NCI-H82 treated with DMSO at 0.1 percent for 48 hours (cell line): ENCODE data around the gene PPP2R5C.
"Not testable (repeated sequence)": the region's sequence is repeated elsewhere in the genome, so short reads cannot be mapped to it uniquely, and the experiment has no call there.

ENCODE experiments used
- DNase-seq: peaks from one replicate; lab custom pipeline; 2025; ENCODE audit not compliant: unreplicated experiment; lab: John Stamatoyannopoulos, UW

Gene PPP2R5C

GRCh38 chr14:101961746-101962502, 200.4 kb downstream of the PPP2R5C start:
- DNase-seq: no peak

DNA sequence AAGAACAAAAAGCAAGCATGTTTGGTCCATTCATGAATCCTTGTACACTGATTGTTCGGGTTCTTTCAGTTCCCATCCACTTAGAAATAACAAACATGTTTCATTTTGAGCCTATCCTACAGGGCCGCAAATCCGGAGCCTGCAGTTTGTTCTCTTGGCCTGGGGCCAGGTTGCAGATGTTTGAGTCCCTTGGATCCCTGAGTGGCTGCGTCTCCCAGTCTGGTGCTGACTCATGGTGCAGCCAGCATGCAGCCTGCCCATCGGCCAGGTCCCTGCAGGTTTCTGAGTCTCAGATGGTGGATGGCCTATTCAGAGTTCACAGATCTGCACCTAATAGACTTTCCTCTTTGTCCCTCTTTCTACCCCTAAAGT, 201.0 kb downstream of the PPP2R5C start:
- peak; percentile 71 for DNase-seq

DNA sequence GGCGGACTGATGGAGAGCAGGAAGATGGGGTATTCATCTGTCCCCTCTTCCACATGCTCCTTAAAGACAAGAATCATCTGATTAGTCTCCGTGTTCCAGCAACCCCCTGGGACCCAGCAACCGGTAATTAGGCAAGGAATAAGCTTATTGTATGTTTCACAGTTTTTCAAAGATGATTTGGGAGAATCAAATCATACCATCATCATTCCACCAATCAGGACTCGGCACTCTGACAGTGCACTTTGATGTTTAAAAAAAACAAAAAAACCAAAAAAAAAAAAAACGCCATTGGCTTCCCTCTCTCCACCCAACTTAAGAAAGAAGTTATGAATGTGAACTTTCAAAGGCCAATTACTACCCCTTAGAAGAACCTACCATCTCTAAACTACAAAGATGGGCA, 201.5 kb downstream of the PPP2R5C start:
- DNase-seq: no peak

GRCh38 chr14:101963656-101964296, 202.3 kb downstream of the PPP2R5C start:
- DNase-seq: no peak

GRCh38 chr14:101964297-101965180, 203.0 kb downstream of the PPP2R5C start, which contains the start of gene DYNC1H1:
Gene DYNC1H1, plus strand, starts transcription at chr14:101964573. Its CDS starts 119 bp downstream, at chr14:101964692.
- DNase-seq: peak; percentile 54

DNA sequence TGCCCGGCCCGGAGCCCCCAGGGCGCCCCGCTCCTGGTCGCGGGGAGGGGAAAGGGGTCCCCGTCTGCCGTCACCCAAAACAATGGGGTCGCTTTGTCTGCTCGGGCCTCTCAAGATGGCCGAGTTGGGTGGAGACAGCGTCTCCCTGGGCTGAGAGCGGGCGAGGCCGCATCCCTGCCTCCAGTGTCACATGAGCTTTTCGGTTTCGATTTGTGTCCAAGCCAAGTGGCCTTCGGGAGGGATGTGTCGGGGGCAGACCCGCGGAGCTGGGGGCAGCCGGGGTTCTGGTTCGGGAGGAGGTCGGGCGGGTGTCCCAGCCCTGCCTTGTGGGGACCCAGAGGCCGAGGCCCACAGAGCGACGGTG, 203.7 kb downstream of the PPP2R5C start:
- no peak for DNase-seq

GRCh38 chr14:101965770-101966722, 204.5 kb downstream of the PPP2R5C start:
- DNase-seq: no peak

GRCh38 chr14:101966742-101967141, 205.2 kb downstream of the PPP2R5C start:
- no peak for DNase-seq

- no peak for DNase-seq
These were observed 206.7 kb downstream of the PPP2R5C start for GRCh38 chr14:101968186-101968585.

DNA sequence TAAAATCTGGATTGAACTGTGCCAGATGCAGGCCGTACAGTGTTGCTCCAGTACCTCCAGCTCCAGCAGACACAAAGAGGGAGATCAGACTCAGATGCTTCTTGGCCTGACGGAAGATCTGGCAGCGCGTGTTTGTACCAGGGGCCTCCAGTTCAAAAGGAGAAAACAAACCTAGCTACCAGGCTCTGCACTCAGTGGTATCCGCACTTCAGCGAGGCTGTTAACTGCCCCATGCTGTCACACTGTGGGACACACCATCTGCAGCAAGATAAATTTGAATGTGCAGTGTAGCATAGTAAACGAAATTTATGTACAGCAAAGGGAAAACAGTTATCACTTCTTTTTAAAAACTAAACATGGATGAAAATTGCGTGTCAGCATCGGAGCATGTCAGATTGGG, 208.0 kb downstream of the PPP2R5C start:
- no peak for DNase-seq

- no peak for DNase-seq
These were observed 209.4 kb downstream of the PPP2R5C start for GRCh38 chr14:101970830-101971400.

GRCh38 chr14:101971458-101971857, 209.9 kb downstream of the PPP2R5C start:
- not testable (repeated sequence) for DNase-seq

DNA sequence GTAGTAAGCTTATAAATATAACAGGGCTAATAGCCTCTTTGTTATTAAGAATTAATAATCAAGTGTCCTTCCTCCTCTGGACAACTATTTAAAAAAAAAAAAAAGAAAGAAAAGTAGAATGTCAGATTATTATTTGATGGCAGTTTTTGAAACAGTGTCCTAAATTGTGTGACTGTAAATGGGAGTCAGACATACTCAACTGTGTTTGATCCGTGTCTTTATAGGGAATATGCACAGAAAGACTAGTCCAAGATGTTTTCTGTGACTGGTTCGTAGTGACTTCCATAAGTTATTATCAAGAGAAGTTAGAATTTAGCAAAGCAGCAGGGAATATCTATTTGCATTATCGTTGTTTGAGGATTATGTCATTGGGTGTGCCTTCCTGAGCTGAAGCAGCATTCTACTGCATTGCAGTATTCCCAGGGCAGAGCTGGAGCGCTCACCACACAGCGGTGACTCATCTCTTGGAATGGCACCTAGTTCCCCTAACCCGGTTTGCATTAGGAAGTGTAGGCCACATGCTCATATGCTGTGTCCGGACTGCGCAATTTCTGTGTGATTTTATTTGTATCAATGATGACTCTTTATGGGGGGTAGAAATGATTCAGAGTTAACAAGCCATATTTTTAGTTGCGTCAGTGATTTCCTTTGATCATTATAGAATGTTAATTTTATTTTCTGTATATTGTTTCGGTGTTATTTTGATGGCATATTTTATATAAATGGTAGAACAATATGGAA, 210.8 kb downstream of the PPP2R5C start:
- DNase-seq: no peak

GRCh38 chr14:101973356-101973755, 211.8 kb downstream of the PPP2R5C start:
- DNase-seq: no peak

DNA sequence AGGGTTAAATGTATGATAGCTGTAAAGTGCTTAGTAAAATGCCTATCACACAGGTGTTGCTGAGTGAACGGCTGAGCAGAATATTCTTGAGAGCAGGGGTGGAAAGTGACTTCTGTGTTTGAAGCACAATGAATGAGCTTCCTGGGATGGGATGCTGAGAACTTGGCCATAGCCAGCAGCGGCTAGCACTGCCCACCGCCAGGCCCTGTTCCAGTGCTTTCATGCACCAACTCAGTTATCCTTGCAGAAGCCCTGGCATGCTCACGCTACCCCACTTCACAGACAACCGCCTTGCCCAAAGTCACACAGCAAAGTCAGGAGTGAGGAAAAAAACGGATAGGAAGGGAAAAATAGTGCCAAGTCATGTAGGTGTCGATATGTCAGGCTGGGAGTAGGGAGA, 213.7 kb downstream of the PPP2R5C start:
- DNase-seq: no peak
